ENCODE results near the gene RBM4B.

RBM4B gene

DNA sequence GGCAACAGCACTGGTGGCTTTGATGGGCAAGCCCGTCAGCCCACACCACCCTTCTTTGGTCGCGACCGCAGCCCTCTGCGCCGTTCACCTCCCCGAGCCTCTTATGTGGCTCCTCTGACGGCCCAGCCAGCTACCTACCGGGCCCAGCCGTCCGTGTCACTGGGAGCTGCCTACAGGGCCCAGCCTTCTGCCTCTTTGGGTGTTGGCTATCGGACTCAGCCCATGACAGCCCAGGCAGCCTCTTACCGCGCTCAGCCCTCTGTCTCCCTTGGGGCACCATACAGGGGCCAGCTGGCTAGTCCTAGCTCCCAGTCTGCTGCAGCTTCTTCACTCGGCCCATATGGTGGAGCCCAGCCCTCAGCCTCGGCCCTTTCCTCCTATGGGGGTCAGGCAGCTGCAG lies 53.2 kb downstream of the RBM4B start:
- no peak overlapping the region for H3K4me3 ChIP-seq (ENCODE audit: low read length)
- TF ChIP-seq, protein P1, sequence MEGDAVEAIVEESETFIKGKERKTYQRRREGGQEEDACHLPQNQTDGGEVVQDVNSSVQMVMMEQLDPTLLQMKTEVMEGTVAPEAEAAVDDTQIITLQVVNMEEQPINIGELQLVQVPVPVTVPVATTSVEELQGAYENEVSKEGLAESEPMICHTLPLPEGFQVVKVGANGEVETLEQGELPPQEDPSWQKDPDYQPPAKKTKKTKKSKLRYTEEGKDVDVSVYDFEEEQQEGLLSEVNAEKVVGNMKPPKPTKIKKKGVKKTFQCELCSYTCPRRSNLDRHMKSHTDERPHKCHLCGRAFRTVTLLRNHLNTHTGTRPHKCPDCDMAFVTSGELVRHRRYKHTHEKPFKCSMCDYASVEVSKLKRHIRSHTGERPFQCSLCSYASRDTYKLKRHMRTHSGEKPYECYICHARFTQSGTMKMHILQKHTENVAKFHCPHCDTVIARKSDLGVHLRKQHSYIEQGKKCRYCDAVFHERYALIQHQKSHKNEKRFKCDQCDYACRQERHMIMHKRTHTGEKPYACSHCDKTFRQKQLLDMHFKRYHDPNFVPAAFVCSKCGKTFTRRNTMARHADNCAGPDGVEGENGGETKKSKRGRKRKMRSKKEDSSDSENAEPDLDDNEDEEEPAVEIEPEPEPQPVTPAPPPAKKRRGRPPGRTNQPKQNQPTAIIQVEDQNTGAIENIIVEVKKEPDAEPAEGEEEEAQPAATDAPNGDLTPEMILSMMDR (IDR thresholded peaks at IDR 0.05; ENCODE audit: insufficient read depth, low read depth, low read length, missing control alignments), result no peak
- no peak for DNase-seq (ENCODE audit: low read depth)

DNA sequence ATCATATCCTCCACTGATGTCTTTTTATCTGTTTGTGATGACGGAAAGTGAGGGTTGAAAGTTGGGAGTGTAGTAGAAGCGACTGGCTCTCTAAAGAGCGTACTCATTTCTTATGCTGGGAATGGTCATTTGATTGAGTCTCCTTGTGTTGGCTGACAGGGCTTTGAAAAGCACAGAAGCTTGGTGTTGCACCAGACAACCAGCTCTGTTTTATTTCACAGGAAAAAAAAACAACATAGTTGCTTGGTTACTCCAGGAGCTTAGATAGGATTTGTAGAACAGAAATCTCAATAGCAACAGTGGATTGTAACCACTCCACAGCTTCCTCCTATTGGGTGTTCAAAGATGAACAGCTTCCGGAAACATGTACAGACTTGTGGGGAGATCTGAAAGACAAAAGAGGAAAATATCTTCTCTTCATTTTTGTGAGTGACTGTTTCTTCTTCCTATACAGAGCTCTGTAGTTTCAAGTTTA lies 58.6 kb downstream of the RBM4B start:
- H3K4me3 ChIP-seq (ENCODE audit: low read length), result peak overlapping the region; percentile 90
- peak; percentile 94 for DNase-seq (ENCODE audit: low read depth)
- TF ChIP-seq, protein P1 (IDR thresholded peaks at IDR 0.05; ENCODE audit: insufficient read depth, low read depth, low read length, missing control alignments), result no peak

DNA sequence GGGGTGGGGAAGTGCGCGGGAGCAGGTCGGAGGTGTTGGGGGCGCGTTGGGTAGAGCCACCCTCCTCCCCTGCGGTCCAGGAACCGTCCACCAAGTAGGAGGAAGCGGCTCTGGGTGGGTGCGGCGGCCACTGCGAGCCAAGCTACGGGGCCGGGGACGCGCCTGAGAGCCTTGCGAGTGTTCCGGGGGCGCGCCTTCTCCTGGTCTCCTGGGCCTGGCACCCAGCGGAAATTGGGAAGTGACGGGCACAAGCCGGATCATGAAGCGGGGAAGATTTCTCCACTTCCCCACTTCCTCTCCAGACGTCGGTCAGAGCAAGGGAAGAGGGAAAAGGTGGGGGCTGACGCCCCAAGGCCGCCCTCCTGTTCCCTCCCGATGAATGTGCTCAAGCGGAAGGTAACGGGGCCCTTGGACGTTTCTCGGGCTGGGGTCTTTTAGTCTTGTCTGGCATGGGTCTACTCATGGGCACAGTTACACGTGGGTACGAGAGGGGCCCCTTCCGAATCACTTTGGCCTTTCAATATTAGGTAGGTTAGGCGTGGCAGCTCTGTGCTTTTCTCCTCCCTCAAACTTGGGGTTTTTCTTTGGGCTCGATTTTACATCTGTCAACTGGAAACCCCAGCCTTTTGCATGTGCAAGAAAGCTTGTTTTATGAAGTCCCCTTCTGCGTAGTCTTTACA lies 60.4 kb downstream of the RBM4B start:
- peak overlapping the region; percentile 90 for H3K4me3 ChIP-seq (ENCODE audit: low read length)
- TF ChIP-seq, protein P1 (IDR thresholded peaks at IDR 0.05; ENCODE audit: insufficient read depth, low read depth, low read length, missing control alignments), result no peak
- peak; percentile 72 for DNase-seq (ENCODE audit: low read depth)

DNA sequence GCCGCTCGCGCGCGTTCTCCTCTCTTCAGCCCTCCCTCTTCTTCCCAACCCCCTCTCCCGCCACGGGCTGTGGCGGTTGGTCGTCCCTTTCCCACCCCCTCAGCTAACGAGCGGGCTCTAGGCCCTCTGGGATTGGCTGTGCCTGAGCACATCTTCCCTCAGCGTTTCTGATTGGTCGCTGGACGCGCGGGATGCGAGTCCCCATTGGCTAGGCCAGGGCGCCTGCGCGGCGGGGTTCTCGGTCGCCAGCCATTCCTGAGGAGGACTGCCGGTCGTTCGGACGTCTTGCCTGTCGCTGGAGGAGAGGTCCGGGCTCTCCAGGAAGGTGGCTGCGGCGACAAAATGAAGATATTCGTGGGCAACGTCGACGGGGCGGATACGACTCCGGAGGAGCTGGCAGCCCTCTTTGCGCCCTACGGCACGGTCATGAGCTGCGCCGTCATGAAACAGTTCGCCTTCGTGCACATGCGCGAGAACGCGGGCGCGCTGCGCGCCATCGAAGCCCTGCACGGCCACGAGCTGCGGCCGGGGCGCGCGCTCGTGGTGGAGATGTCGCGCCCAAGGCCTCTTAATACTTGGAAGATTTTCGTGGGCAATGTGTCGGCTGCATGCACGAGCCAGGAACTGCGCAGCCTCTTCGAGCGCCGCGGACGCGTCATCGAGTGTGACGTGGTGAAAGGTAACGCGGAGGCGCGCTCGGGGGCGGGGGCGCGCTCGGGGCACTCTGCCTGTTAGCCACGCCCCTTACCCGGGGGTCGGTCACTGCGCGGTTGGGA lies 61.1 kb downstream of the RBM4B start, which contains the start of gene RBM14:
TSS of gene RBM14 (plus strand) at position 252 of the 776 bp plus-strand sequence. CDS start at position 343, 91 bp downstream.
- TF ChIP-seq, protein P1 (IDR thresholded peaks at IDR 0.05; ENCODE audit: insufficient read depth, low read depth, low read length, missing control alignments), result no peak

More for the DNA sequence above, 61.1 kb downstream of the RBM4B start, which contains the start of gene RBM14:
- H3K4me3 ChIP-seq (ENCODE audit: low read length), result peak within 1 kb of the TSS; percentile 90
- DNase-seq (ENCODE audit: low read depth), result peak; percentile 99

All from epithelial cell of esophagus (primary cell).